MCF 10A (cell line): Measurements from ENCODE around the gene FAM20B. TPM values are rescaled to one million over a fixed set of nuclear protein-coding genes. Genes with fewer than 3 reads are reported as not detected.
A peak's percentile ranks its signal among the peaks of the same experiment; 100 is the strongest.

Experiments used
- BruUV-seq: library from RNA; stranded (reverse); fragments of 400-500 nt; replicated peaks from 2 replicates; lab custom pipeline; 2021; lab: Mats Ljungman, UMichigan
- CTCF ChIA-PET: fragments of 300-600 bp; sonication (Branson Sonifier 250); formaldehyde crosslinking; extraction: SDS; loops from one replicate; lab custom pipeline; 2021; ENCODE audit warnings: antibody characterized with exemption, inconsistent platforms; lab: Yijun Ruan, JAX
- POLR2A ChIA-PET: fragments of 300-600, 350-650 bp; sonication (Branson Sonifier 250); formaldehyde crosslinking; extraction: SDS; loops from one replicate; lab custom pipeline; 2020; ENCODE audit warnings: antibody characterized with exemption, inconsistent platforms; lab: Yijun Ruan, JAX
- DNase-seq: peaks from one replicate; pipeline ENCODE4 v3.0.0-alpha.2; 2018; ENCODE audit not compliant: unreplicated experiment
- H3K27ac Mint-ChIP-seq: one replicate; pipeline ENCODE4 v1.8.0; 2022; ENCODE audit warnings: mild to moderate bottlenecking, low read depth, mixed read lengths; ENCODE audit not compliant: unreplicated experiment
- H3K27me3 Mint-ChIP-seq: one replicate; pipeline ENCODE4 v1.8.0; 2022; ENCODE audit warnings: mixed read lengths; ENCODE audit not compliant: insufficient read depth, unreplicated experiment
- H3K36me3 Mint-ChIP-seq: one replicate; pipeline ENCODE4 v1.8.0; 2022; ENCODE audit warnings: mild to moderate bottlenecking, moderate library complexity, mixed read lengths; ENCODE audit not compliant: insufficient read depth, unreplicated experiment
- H3K4me1 Mint-ChIP-seq: one replicate; pipeline ENCODE4 v1.8.0; 2022; ENCODE audit warnings: mixed read lengths; ENCODE audit not compliant: insufficient read depth, unreplicated experiment
- H3K4me3 Mint-ChIP-seq: one replicate; pipeline ENCODE4 v1.8.0; 2022; ENCODE audit warnings: mild to moderate bottlenecking, moderate library complexity, mixed read lengths; ENCODE audit not compliant: unreplicated experiment
- H3K9me3 Mint-ChIP-seq: one replicate; pipeline ENCODE4 v1.8.0; 2022; ENCODE audit warnings: mixed read lengths; ENCODE audit not compliant: unreplicated experiment
- CTCF ChIP-seq: fragments of 200-600 bp; IDR thresholded peaks from one replicate; pipeline ENCODE4 v1.8.0; 2022; ENCODE audit warnings: antibody characterized with exemption, mild to moderate bottlenecking; ENCODE audit not compliant: unreplicated experiment
- intact Hi-C: fragments of 100-400 bp; cut with micrococcal nuclease; formaldehyde crosslinking; loops from 2 replicates; pipeline ENCODE4 v1.14.1; 2022
- total RNA-seq: library from RNA; stranded (reverse); gene quantifications from 2 replicates; pipeline ENCODE4 v1.2.3, GENCODE V29; 2022

FAM20B gene
- total RNA-seq, 1 experiment from 2014 or later = 45.0 TPM

GRCh38 chr1:179021873-179022272, 3.8 kb upstream of the FAM20B start:
- POLR2A ChIA-PET = interaction anchor here (1.1 kb wide), 1 partner anchor 13 kb away, joined by 3 read pairs; no protein-coding TSS in a partner anchor
- Mint-ChIP-seq H3K4me1 (peaks cover 14% of the 10 kb centered on the region), H3K4me3 (no peak overlapping the region), H3K27me3 (no peaks in the 10 kb centered on the region), H3K27ac (peak overlapping the region; percentile 11), H3K9me3 (no peaks in the 10 kb centered on the region), H3K36me3 (no peaks in the 10 kb centered on the region)
- no peak for DNase-seq
- intact Hi-C loops = no loop called here
- no TSS peak for BruUV-seq
- CTCF ChIA-PET = interaction anchor here (0.6 to 3.0 kb wide), 6 partner anchors 19 to 711 kb away, joined by 3 to 18 read pairs (median 4); no protein-coding TSS in a partner anchor
- no peak for TF ChIP-seq CTCF

GRCh38 chr1:179023946-179024650, 1.6 kb upstream of the FAM20B start:
- Mint-ChIP-seq H3K4me1 (peaks cover 19% of the 10 kb centered on the region), H3K9me3 (no peaks in the 10 kb centered on the region), H3K4me3 (no peak overlapping the region), H3K36me3 (no peaks in the 10 kb centered on the region), H3K27ac (no peak overlapping the region), H3K27me3 (no peaks in the 10 kb centered on the region)
- ChIA-PET POLR2A (interaction anchor here (0.6 to 1.9 kb wide), 6 partner anchors 14 to 483 kb away, joined by 3 to 4 read pairs (median 3); partner anchors contain the start of gene TOR3A), CTCF (interaction anchor here (0.5 to 2.8 kb wide), 9 partner anchors 8 to 491 kb away, joined by 3 to 17 read pairs (median 3); no protein-coding TSS in a partner anchor)
- intact Hi-C loops = no loop called here
- no peak for DNase-seq
- no peak for TF ChIP-seq CTCF
- BruUV-seq = no TSS peak

- no TSS peak for BruUV-seq
- Mint-ChIP-seq H3K4me3 (peak overlapping the region; percentile 82), H3K9me3 (no peaks in the 10 kb centered on the region), H3K27ac (peak overlapping the region; percentile 68), H3K36me3 (no peaks in the 10 kb centered on the region), H3K27me3 (no peaks in the 10 kb centered on the region), H3K4me1 (peaks cover 40% of the 10 kb centered on the region)
- ChIA-PET POLR2A (interaction anchor here (0.5 to 6.8 kb wide), 15 partner anchors 9 to 835 kb away, joined by 3 to 59 read pairs (median 4); partner anchors contain the start of gene TOR3A), CTCF (interaction anchor here (0.6 to 3.5 kb wide), 3 partner anchors 23 to 848 kb away, joined by 3 to 21 read pairs (median 3); no protein-coding TSS in a partner anchor)
- intact Hi-C loops = no loop called here
- no peak for TF ChIP-seq CTCF
- DNase-seq = peak; percentile 72
Observed at GRCh38 chr1:179025975-179026812, 500 bp downstream of the FAM20B start.
